ENCODE results near the gene PHTF2.

DNA sequence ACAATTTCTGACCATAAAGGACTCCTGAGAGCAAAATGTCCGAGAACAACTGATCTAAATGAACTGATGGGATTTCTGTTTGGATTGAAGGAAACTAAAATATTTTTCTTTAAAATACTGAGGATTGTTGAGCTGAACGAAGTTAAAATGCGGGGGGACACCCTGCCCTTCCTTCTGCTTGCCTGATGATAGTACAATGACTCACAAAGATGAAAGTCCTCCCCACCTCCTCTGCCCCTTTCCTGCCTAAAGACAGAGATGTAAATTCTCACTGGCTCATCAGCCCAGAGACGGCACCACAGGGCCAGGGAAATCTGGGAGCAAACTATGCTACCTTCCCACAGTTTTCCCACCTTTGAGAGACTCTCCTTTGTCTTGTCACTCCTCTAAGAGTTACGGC, 180.6 kb downstream of the PHTF2 start:
- TF ChIP-seq, protein P1, sequence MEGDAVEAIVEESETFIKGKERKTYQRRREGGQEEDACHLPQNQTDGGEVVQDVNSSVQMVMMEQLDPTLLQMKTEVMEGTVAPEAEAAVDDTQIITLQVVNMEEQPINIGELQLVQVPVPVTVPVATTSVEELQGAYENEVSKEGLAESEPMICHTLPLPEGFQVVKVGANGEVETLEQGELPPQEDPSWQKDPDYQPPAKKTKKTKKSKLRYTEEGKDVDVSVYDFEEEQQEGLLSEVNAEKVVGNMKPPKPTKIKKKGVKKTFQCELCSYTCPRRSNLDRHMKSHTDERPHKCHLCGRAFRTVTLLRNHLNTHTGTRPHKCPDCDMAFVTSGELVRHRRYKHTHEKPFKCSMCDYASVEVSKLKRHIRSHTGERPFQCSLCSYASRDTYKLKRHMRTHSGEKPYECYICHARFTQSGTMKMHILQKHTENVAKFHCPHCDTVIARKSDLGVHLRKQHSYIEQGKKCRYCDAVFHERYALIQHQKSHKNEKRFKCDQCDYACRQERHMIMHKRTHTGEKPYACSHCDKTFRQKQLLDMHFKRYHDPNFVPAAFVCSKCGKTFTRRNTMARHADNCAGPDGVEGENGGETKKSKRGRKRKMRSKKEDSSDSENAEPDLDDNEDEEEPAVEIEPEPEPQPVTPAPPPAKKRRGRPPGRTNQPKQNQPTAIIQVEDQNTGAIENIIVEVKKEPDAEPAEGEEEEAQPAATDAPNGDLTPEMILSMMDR (IDR thresholded peaks at IDR 0.05 in 2 of 3, conservative IDR thresholded peaks at IDR 0.05 in 1 of 3; ENCODE audit: borderline replicate concordance in 1 of 3, insufficient read depth in 1 of 3, low read depth in 2 of 3, low read length in 2 of 3) = no peak
- no peak for TF ChIP-seq EZH2 (IDR thresholded peaks at IDR 0.05)
- TF ChIP-seq EZH2phosphoT487 (IDR thresholded peaks at IDR 0.05; ENCODE audit: borderline replicate concordance) = no peak
- TF ChIP-seq SIN3A (IDR thresholded peaks at IDR 0.05; ENCODE audit: low read depth) = no peak
- TF ChIP-seq POLR2A (IDR thresholded peaks at IDR 0.05; ENCODE audit: borderline replicate concordance, extremely low read depth, insufficient read depth, insufficient read length) = no peak
- TF ChIP-seq SP1 (IDR thresholded peaks at IDR 0.05; ENCODE audit: low read depth) = no peak
- TF ChIP-seq CEBPB (IDR thresholded peaks at IDR 0.05; ENCODE audit: low read depth) = no peak
- TF ChIP-seq ZNF274 (IDR thresholded peaks at IDR 0.05; ENCODE audit: low read depth, low read length) = no peak
- no peak for TF ChIP-seq POLR2AphosphoS5 (IDR thresholded peaks at IDR 0.05; ENCODE audit: low read depth, low read length)
- TF ChIP-seq ZBTB33 (IDR thresholded peaks at IDR 0.05; ENCODE audit: extremely low read depth, insufficient replicate concordance, low read length) = no peak
- no peak for TF ChIP-seq REST (IDR thresholded peaks at IDR 0.05; ENCODE audit: low read depth)
- TF ChIP-seq JUND (IDR thresholded peaks at IDR 0.05) = no peak

All from HCT116 (cell line).